Measurements from ENCODE around the gene LRRC49.
"Not testable (repeated sequence)": the region's sequence is repeated elsewhere in the genome, so short reads cannot be mapped to it uniquely, and the experiment has no call there.

LRRC49 gene

GRCh38 chr15:70923311-70924080 is 30.9 kb downstream of the LRRC49 start:
- FAIRE-seq, result no peak
- no peak for TF ChIP-seq POLR2A (IDR thresholded peaks at IDR 0.05; ENCODE audit: low read depth, low read length)
- DNase-seq (ENCODE audit: insufficient read length, low spot score), result no peak

GRCh38 chr15:70926914-70927313 is 34.3 kb downstream of the LRRC49 start:
- FAIRE-seq; DNase-seq (ENCODE audit: insufficient read length, low spot score): not testable (repeated sequence)

GRCh38 chr15:70931821-70932220 is 39.2 kb downstream of the LRRC49 start:
- FAIRE-seq (no peak), DNase-seq (ENCODE audit: insufficient read length, low spot score) (no peak)
- no peak for TF ChIP-seq POLR2A (IDR thresholded peaks at IDR 0.05; ENCODE audit: low read depth, low read length)

- no peak for FAIRE-seq
- DNase-seq (ENCODE audit: insufficient read length, low spot score), result no peak
- no peak for TF ChIP-seq POLR2A (IDR thresholded peaks at IDR 0.05; ENCODE audit: low read depth, low read length)
These were observed 39.8 kb downstream of the LRRC49 start for GRCh38 chr15:70932397-70932796.

GRCh38 chr15:70933411-70933810 is 40.8 kb downstream of the LRRC49 start:
- no peak for DNase-seq (ENCODE audit: insufficient read length, low spot score)
- TF ChIP-seq POLR2A (IDR thresholded peaks at IDR 0.05; ENCODE audit: low read depth, low read length), result no peak
- no peak for FAIRE-seq

- no peak for DNase-seq (ENCODE audit: insufficient read length, low spot score)
- no peak for FAIRE-seq
- TF ChIP-seq POLR2A (IDR thresholded peaks at IDR 0.05; ENCODE audit: low read depth, low read length), result no peak
These were observed 43.0 kb downstream of the LRRC49 start for GRCh38 chr15:70935631-70936030.

GRCh38 chr15:70936326-70936725 is 43.7 kb downstream of the LRRC49 start:
- DNase-seq (ENCODE audit: insufficient read length, low spot score), result no peak
- no peak for TF ChIP-seq POLR2A (IDR thresholded peaks at IDR 0.05; ENCODE audit: low read depth, low read length)
- FAIRE-seq, result no peak

GRCh38 chr15:70943285-70943684 is 50.7 kb downstream of the LRRC49 start:
- DNase-seq (ENCODE audit: insufficient read length, low spot score); FAIRE-seq: not testable (repeated sequence)

GRCh38 chr15:70947351-70948335 is 55.0 kb downstream of the LRRC49 start:
- no peak for DNase-seq (ENCODE audit: insufficient read length, low spot score)
- no peak for TF ChIP-seq POLR2A (IDR thresholded peaks at IDR 0.05; ENCODE audit: low read depth, low read length)
- no peak for FAIRE-seq

- FAIRE-seq (no peak), DNase-seq (ENCODE audit: insufficient read length, low spot score) (no peak)
- TF ChIP-seq POLR2A (IDR thresholded peaks at IDR 0.05; ENCODE audit: low read depth, low read length), result no peak
These were observed 58.3 kb downstream of the LRRC49 start for GRCh38 chr15:70950953-70951352.

GRCh38 chr15:70954171-70954570 is 61.5 kb downstream of the LRRC49 start:
- FAIRE-seq (no peak), DNase-seq (ENCODE audit: insufficient read length, low spot score) (no peak)
- TF ChIP-seq POLR2A (IDR thresholded peaks at IDR 0.05; ENCODE audit: low read depth, low read length), result no peak

- FAIRE-seq, result no peak
- TF ChIP-seq POLR2A (IDR thresholded peaks at IDR 0.05; ENCODE audit: low read depth, low read length), result no peak
- DNase-seq (ENCODE audit: insufficient read length, low spot score), result no peak
These were observed 62.1 kb downstream of the LRRC49 start for GRCh38 chr15:70954733-70955132.

- no peak for DNase-seq (ENCODE audit: insufficient read length, low spot score)
- no peak for FAIRE-seq
- TF ChIP-seq POLR2A (IDR thresholded peaks at IDR 0.05; ENCODE audit: low read depth, low read length), result no peak
These were observed 62.5 kb downstream of the LRRC49 start for GRCh38 chr15:70955151-70955550.

- no peak for FAIRE-seq
These were observed 63.8 kb downstream of the LRRC49 start for GRCh38 chr15:70956201-70956995.

More at GRCh38 chr15:70956201-70956995, 63.8 kb downstream of the LRRC49 start:
- no peak for DNase-seq (ENCODE audit: insufficient read length, low spot score)
- TF ChIP-seq POLR2A (IDR thresholded peaks at IDR 0.05; ENCODE audit: low read depth, low read length), result no peak

All from H54 (cell line).